CD4-positive, alpha-beta T cell treated with Interleukin-12 subunit alpha and Interleukin-12 subunit beta, for 1 hour (primary cell): ENCODE results near the gene PHYHIPL.

Experiments used
- DNase-seq: peaks from one replicate; pipeline ENCODE4 v3.0.0-alpha.2; 2020

PHYHIPL gene

DNA sequence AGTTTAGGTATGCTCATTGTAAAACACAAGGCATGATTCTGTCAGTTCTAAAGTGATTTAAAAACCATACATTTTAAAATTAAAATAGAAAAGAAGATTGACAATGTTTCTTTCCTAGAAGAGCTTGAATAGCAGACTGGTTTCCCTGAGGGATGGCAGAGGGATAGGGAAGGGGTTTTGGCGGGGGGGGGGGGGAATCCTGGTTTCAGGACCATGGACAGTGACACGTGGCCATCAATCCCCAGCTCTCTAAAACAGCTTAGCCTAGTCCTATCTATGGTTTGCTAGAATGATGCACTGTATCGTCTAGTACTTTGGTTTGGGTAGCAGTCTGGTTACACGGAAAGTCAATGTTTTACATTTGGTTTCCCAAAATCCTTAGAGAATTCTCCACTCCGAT, 88.7 kb downstream of the PHYHIPL start:
- no peak for DNase-seq

DNA sequence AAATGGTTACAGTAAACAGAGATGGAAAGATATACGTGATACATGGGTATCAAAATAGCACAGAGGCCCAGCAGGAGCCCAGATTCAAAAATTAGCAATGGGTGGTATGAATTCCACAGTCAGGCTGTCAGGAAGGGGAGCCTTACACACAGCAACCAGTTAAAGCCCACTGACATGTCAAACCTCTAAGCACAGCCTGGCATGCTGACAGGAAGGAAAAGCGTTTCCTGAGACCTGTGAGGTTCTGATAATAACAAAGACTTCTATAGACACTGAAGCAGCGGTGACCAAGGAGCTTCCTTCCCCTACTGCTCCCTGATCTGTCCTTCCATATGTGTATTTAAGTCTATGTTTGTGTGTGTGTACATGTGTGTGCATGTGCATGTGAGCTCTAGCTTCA, 89.9 kb downstream of the PHYHIPL start:
- DNase-seq = no peak

DNA sequence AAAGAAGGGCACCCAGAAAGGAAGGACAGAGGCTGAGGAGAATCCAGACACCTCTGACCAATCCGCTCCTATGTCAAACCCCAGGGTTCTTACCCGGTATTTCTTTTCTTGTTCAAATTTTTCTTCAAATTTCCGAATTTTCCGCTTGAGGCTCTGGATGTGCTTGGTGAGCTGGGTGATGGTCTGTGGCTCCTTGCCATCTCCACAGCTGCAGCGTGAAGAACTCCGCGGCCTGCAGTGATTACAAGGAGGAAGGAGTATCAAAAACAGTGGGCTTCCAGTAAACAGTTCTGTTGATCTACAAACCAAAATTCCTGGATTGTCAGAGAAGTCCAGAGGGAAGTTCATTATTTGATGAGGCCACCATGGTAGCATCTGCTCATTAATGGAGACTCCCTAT, 92.0 kb downstream of the PHYHIPL start:
- DNase-seq = no peak

DNA sequence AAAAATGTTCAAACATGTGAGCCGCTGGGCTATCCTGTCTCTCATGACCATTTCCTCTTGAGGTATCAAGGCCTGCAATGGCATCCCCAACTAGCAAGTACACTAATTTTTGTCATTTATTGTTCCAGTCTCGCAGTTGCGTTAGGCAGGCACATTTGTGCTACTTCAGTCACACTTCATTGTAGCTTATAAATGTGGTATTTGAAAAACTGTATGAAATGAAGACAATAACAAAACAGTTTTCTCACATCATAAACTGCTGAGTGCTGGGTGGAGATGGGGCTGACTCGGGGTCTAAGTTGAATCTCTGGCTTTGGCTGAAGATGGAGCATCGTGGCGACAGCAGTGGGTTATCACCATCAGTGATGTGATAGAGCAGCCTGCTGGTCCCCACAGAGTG, 93.2 kb downstream of the PHYHIPL start:
- DNase-seq = no peak

DNA sequence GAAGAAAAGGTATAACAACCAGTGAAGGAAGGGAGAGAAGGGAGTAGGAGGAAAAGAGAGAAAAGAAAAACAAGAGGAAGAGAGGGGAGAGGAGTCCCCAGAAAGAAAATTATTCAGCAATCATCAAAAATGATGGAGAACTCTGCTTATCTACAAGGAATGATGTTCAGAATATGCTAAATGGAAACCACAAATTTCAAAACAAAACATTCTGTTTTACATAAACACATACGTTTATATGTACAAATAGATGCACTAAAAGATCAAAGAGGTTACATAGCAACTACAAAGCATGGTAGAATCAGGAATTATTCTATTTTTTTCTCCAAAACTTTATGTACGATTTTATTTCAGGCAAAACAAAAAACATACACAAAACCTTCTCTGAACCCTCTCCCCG, 94.0 kb downstream of the PHYHIPL start:
- no peak for DNase-seq

DNA sequence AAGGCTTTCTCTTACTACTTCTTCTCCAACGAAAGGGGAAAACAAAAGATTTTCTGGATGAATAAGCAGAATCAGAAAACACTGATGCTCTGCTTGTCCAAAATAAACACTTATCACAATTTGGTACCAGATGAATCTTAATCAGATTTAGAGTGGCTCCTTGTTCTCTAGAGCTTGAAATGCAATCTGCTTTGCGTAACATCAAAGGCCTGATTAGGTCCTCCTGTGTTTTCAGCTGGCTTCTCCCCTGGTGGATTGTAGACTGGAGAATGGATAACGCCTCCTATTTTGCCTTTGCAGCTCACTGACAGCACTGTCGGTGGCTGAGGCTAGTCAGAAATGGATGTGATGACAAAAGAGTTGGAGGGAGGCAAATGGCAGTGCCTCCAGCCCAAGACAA, 94.7 kb downstream of the PHYHIPL start:
- DNase-seq = no peak

DNA sequence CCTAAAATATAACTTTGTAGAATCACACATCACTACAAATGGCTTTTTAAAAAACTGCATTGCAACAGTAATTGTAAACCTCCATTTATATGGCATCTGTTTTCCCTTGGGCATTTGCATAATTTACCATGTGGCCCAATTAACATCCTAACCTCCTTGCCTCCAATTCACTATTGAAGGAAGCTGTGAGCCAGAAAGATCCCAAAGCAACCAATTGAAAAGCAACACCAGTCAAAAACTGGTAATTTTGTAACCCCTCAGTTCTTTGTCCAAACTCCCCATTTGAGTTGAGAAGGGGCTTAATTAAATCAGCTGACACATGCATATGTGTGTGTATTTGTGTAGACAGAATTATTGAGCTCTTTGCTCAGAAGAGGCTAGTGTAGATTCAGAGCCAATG, 95.6 kb downstream of the PHYHIPL start:
- no peak for DNase-seq

DNA sequence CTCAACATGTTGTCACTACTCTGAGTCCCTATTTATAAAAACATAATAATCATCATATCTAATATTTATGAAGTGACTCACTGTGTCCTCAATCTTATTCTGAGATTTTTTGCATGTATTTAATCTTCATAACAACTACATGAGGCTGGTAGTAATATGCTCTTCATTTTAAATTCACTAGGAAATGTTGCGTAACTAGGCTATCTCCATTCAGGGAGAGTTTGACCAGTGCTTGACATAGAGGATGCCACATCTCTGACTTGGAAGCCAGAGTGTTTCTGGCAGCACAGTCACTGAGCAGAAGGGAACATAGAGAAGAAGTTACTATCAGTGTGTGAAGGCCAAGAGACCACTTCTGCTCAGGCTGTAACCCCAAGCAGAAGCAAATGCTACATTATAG, 97.0 kb downstream of the PHYHIPL start:
- DNase-seq = no peak

DNA sequence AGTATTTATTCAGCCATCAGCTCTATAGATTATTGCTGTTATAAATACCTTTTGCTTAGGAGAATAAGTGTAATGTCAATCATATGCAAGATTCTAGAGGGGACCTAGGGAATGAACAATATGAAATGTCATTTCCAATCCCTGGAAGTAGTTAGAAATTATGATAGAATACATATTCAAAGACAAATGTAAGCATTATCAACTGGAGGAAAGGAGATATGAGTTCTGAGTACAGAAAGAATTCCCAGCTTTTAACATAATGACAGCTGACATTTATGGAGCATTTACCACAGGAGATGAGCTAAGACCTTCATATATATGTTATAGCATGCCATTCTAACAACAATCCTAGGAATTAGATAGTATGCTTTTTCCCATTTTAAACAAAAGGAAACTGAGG, 99.7 kb downstream of the PHYHIPL start:
- DNase-seq = no peak

DNA sequence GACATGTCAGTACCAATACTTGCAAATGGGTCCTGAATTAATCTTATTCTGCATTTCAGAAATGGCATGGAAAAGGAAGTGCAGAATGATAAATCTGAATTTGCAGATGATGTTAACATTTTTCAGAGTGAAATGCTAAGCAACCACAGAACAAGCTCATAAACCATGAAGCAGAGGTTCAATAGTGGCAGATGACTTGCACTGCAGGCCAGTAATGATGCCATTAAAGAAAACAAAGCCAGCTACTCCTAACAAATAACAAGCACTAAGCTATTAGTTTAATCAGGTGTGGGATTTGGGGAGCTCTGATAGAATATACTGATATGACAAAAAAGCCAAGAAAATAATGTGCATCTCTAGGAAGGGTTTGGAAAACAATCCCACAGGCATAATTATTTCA, 100.5 kb downstream of the PHYHIPL start:
- no peak for DNase-seq

DNA sequence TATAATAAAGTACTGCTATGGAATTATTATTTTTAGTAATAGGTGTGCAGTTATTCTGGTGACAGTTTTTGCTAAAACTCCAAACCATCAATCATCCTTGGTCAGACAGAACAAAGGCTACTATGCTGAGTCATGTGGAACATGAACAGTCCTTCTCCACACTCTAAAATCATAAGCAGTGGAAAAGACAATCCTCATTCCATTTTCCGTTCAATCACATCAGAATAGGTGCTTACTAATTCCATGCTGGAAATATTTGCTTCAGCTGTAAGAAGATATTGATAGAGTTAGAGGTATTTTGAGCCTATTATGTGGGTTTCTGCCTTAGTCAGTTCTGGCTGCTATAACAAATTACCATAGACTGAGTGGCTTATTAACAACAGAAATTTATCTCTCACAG, 103.0 kb downstream of the PHYHIPL start:
- DNase-seq = no peak

DNA sequence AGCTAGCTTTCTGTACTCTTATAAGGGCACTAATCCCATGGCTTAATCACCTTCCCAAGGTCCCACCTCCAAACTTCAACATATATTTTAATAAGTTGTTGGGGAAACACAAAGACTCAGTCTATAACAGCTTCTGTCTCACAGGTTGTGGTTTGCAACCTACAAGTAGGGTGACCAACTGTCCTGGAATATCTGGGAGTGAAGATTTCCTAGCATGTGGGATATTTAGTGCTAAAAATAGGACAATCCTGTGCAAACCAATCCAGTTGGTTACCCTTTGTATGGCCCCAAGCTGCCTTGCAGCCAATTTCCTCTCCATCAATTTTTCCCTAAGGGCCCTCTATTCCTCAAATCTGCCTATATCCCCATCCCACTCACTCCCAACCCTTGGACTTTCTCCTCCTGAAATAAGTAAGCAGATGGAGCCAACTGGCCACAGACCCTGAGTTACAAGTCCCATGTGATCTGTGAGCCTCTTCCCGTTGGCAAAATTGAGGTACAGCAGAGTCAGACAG, 103.6 kb downstream of the PHYHIPL start:
- DNase-seq = no peak

DNA sequence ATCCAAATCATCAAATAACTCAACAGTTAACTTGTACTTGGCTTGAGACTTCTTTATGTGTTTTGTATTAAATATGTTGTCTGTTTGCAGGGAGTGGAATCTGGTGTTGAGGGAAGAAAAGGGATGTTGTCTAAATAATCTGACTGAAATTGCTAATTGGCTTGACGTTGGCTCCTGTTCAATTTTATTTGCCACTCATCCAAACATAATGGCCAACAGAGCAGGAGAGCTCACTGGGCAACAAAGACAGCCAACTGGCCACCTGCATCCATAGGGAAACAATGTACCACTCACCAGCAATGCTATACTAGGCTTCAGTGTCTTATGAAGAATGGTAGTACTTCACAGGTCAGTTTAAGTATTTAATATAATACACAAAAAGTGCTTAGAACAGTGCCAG, 105.4 kb downstream of the PHYHIPL start:
- DNase-seq = no peak

DNA sequence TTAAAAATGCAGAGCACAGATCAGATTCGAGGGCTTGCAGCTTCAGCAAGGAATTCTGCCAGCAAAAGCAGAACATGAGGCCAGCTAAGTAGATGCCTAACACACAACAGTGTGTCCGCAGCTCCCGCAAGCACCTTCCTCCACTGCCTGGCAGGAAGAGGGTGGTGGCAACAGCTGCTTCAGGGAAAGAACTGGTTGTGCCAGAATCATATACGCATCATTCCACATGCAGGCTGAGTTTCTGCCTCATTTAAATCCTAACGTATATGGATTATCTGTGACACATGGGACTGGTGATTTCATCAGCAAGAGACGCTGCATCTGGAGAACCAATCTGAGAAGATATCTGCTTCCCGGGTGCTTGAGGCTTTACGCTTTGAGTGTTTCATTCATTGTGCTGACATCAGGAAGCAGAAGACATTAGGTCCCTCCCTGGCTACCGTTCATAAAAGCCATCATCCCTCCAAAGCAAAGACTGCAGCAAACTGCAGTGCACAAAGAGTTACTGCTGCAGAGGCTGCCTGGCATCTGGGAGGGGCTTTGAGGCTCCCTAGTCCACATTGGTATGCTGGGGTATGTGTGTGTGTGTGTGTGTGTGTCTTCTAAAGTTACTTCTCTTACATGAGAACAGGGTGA, 107.1 kb downstream of the PHYHIPL start:
- DNase-seq = no peak

DNA sequence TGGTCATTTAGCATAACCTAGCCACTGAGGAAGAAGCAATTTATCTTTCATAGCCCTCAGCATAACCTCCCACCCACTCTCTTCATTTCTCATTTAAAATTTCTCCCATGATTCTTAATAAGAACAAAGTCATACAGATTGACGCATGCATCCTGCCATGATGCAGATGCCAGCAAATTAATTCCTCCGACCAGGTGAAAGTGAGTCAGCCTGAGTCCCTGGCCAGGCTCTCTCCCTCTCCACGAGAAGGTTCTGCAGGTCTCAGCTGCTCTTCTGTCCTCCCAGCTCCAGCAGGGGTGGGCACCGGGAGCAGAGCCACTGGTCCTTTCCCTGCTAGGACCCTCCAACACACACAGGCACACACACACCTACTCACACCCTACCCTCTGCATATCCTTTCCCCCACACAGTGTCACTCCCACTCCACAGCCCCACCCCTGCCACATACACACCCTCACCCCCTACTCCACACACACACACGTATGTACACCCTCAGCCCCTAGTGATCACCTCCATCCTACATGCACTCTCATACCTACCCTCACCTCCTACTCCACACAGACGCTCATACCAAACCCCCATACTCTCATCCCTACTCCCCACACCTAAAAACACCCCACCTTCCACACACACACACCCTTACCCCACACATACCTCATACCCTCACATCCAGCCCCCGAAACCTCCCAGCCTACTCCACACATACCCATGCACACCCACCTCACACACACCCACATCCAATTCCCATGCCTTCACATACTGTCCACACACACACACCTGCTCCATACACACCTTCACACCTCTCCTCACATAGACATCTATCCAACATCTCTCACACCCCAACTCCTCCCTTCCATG, 107.9 kb downstream of the PHYHIPL start:
- DNase-seq = no peak

DNA sequence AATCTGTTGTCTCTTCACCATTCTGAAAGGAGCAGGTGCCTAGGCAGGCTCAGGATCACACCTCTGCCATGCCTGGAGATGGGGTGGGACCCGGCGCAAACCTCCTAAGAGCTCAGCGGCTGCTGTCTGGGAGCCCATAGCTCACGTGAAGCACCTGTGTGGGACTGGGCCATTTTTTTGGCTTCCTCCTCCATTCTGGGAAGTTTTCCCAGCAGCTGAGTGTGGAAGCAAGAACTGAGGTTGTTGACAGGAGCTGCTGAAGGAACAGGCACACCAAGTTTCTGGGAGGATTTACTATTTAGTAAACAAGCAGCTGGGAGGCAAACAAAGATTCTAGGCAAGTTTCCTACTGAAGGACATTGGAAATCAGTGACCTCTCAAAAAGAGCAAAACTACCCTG, 108.6 kb downstream of the PHYHIPL start:
- no peak for DNase-seq

DNA sequence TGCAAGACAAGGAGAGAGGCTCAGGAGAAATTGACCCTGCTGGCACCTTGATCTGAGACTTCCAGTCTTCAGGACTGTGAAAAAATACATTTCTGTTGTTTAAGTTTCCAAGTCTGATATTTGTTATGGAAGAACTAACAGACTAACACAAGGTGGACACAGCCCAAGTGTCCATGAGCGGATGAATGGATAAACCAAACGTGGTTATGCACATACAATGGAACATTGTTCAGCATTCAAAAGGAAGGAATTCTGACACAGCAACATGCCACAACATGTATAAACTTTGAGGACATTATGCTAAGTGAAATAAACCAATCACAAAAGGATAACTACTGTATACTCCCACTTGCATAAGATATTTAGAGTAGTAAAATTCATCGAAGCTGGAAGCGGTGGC, 109.4 kb downstream of the PHYHIPL start:
- DNase-seq = no peak

DNA sequence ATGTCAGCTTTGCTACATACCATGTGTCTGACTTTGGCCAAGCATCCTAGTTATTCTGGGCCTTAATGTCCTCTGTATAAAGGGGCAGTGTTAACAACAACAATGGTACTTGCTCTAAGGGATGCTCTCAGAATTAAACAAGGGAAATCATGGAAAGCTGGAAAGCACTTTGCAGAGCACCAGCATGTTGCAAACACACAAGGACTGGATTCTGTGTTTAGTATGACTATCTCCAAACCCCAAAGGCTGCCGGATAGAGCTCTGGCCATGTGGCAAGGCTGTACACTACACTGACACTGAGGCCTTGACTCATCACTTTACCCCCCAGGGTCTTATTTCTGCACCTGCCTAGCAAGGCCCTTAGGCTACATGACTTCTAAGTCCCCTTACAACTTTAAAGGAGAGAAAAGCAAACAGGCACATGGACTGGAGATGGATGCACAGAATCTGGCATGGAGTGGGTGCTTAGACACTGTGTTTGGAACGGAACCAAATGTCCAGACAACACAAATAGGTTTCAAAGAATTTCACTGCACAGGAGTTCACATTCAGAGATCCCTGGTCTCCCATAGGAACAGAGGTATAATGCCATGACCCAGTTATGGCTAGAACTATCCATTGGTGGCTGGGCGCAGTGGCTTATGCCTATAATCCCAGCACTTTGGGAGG, 111.3 kb downstream of the PHYHIPL start:
- DNase-seq = no peak

DNA sequence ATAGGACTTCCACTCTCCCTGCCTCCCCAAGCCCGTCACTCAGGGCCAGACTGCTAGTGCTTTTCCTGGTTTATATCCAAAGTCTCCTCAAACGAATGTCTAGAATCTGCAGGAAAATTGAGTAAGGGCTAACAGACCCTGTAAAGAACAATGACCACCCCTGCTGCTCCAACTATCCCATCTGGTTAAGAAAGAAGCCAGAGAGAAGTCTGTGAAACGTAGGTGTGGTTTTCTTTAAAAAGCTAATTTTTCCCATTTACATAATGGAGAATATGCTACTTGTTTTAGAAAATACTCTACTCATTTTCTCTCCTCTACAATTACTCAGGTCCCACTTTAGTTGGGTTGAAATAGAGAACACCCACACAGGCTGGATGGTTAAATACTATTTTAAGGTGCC, 113.4 kb downstream of the PHYHIPL start:
- no peak for DNase-seq

DNA sequence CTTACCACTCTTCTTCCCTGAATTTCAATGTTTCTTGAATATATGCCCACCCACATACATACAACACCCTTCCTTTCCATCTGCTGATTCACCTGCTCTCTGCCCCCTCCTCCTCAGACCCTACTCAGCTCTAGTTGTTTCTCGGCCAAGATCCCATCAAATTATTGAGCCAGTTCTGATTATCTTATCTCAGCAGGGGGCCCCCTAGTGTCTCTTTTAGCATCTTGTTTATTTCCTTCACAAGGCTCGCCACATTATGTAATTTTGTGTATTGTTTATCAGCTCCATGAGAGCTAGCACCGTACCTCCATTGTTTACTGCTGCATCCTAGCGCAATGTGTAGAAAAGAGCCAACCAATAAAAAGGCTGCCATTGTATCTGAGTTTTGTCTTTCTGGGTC, 114.0 kb downstream of the PHYHIPL start:
- no peak for DNase-seq
